ENCODE results near the gene KRTAP17-1. TPM values are rescaled to one million over a fixed set of nuclear protein-coding genes. Genes with fewer than 3 reads are reported as not detected.

The KRTAP17-1 gene
- total and polyA plus RNA-seq, 3 donors from 2014 or later = not detected

GRCh38 chr17:41301916-41302901 is 13.3 kb downstream of the KRTAP17-1 start, which contains the start of gene KRTAP29-1:
Gene KRTAP29-1 (minus strand): TSS chr17:41302851. CDS start chr17:41302851, 0 bp downstream.
- TF ChIP-seq POLR2A (IDR thresholded peaks at IDR 0.05) (no peak), CTCF (IDR thresholded peaks at IDR 0.05) (no peak)
- Histone ChIP-seq H3K27me3 (no peaks in the 10 kb centered on the region), H3K36me3 (ENCODE audit: low read depth, missing control alignments) (no peaks in the 10 kb centered on the region), H3K4me3 (no peak within 1 kb of the TSS), H3K9me3 (no peaks in the 10 kb centered on the region), H3K27ac (no peak within 1 kb of the TSS), H3K4me1 (no peaks in the 10 kb centered on the region)
- intact Hi-C loops (cut with DNase I; ENCODE audit: low total_unique reads) = no loop called here
- 83 to 87% methylated on average over 11 of the region's 11 CpGs for WGBS, 2 donors
- DNase-seq = no peak

DNA sequence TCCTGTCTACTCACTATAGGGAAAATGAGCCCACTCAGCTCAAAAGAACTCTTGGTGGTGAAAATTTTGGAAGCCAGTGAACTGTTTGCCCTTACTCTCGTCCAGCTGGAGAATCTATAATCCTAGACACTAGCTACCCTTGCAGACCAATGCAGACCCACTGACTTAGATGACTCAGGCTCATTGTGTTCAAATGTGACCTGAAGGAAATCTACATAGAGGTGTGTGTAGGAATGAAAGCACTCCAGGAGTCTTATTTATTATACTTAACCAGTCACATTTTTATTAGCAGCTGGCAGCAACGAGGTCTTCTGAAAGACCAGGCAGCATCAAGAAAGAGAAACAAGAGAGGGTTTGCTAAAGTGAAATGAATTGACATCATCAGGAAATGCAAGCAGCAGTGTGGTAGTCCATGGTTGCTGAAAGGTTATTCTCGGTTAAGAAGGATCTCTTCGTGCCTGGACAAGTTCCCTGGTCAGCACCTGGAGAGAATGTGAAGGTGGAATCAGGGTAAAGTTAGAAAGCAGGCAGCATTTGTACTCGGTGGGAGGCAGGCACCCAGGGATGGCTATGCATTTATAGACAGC is 14.2 kb downstream of the KRTAP17-1 start:
- intact Hi-C loops (cut with DNase I; ENCODE audit: low total_unique reads) = no loop called here
- Histone ChIP-seq H3K9me3 (no peaks in the 10 kb centered on the region), H3K4me3 (no peak overlapping the region), H3K4me1 (no peaks in the 10 kb centered on the region), H3K27ac (no peak overlapping the region), H3K36me3 (ENCODE audit: low read depth, missing control alignments) (no peaks in the 10 kb centered on the region), H3K27me3 (no peaks in the 10 kb centered on the region)
- DNase-seq = no peak
- TF ChIP-seq CTCF (IDR thresholded peaks at IDR 0.05) (no peak), POLR2A (IDR thresholded peaks at IDR 0.05) (no peak)
- 82 to 87% methylated on average over 5 of the region's 5 CpGs for WGBS, 2 donors

GRCh38 chr17:41298458-41299135 is 16.9 kb downstream of the KRTAP17-1 start:
- intact Hi-C loops (cut with DNase I; ENCODE audit: low total_unique reads) = no loop called here
- H3K27me3 ChIP-seq = no peaks in the 10 kb centered on the region
- DNase-seq = no peak
- WGBS, 2 donors = 74 to 83% methylated on average over 20 of the region's 20 CpGs
- H3K27ac ChIP-seq = no peak overlapping the region
- H3K36me3 ChIP-seq (ENCODE audit: low read depth, missing control alignments) = no peaks in the 10 kb centered on the region
- H3K4me1 ChIP-seq = no peaks in the 10 kb centered on the region
- TF ChIP-seq CTCF (IDR thresholded peaks at IDR 0.05) = no peak
- no peak overlapping the region for H3K4me3 ChIP-seq
- no peaks in the 10 kb centered on the region for H3K9me3 ChIP-seq

DNA sequence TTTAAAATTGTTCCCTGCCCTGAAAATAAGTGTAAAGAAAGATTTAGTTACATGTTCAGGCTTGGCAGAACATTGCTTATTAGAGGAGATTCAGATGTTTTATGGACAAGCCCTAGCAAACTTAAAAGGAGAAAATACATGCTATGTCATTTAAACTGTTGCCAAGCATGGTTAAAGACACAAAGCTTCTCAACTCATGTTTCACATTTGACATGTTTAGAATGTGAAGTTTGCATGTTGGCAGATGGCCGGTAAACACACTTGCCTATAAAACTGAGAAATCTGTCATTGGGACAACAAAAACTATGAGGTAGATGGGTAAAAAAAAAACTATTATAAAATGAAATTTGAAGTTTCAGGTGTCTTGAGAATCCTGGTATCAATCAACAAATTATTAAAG is 18.7 kb downstream of the KRTAP17-1 start:
- Histone ChIP-seq H3K27me3 (no peaks in the 10 kb centered on the region), H3K9me3 (no peaks in the 10 kb centered on the region), H3K27ac (no peak overlapping the region), H3K36me3 (ENCODE audit: low read depth, missing control alignments) (no peaks in the 10 kb centered on the region), H3K4me1 (no peaks in the 10 kb centered on the region), H3K4me3 (no peak overlapping the region)
- intact Hi-C loops (cut with DNase I; ENCODE audit: low total_unique reads) = no loop called here
- TF ChIP-seq POLR2A (IDR thresholded peaks at IDR 0.05) (no peak), CTCF (IDR thresholded peaks at IDR 0.05) (no peak)
- DNase-seq = no peak
- 85 to 86% methylated on average over 1 of the region's 1 CpG for WGBS, 2 donors
